Right hindlimb (tissue), 1 donor: Measurements from ENCODE around the gene NSUN5.
"Not testable (repeated sequence)": the region's sequence is repeated elsewhere in the genome, so short reads cannot be mapped to it uniquely, and the experiment has no call there.

ENCODE experiments used
- DNase-seq: peaks from one replicate; pipeline ENCODE4 v3.0.0-alpha.2; 2018

NSUN5 gene

GRCh38 chr7:73267813-73268212 is 40.8 kb downstream of the NSUN5 start:
- not testable (repeated sequence) for DNase-seq

- DNase-seq = not testable (repeated sequence)
Observed at GRCh38 chr7:73266719-73267368, 41.8 kb downstream of the NSUN5 start.

- DNase-seq = not testable (repeated sequence)
Observed at GRCh38 chr7:73262416-73262815, 46.2 kb downstream of the NSUN5 start.
